GM12801 (cell line): Measurements from ENCODE around the gene PCYT2.

ENCODE experiments used
- TF ChIP-seq, protein P1 (sequence below): IDR thresholded peaks from one replicate; pipeline ENCODE4 v1.5.1; 2011; ENCODE audit warnings: control low read depth; ENCODE audit not compliant: insufficient read length; ENCODE audit errors: extremely low read depth

Gene PCYT2

DNA sequence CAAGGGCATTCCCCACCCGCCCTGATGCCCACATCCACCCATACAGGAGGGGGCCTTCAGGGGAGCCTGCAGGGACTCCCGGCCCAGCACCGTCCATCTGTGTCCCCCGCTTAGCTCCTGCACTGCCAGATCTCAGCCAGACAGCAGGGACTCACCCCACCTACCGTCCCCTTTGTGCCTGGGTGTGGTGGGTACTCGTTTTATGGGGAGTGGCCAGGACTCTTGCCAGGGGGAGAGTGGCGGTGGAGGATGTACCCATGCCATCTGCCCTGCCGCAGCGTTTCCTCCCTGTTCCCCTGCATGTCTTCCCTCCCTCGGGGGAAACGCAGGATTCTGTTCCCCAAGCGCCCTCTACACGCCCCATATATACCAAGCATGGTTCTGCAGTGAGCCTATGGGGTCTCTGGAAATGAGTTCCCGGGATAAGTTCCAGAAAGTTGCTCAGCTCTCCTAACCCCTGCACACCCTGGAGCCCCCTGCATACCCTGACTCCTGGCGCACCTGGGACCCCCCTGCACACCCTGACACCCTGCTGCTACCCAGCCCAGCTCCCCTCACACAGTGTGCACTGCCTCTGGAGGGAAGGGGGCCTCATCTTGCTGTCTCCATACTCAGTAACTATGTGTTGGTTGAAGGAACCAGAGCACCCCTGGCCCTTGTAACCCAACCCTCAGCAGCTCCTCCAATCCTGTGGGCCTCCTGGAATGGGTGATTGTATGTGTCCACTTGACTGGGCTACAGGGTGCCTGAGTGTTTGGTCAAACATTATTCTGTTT is 20.5 kb upstream of the PCYT2 start:
- TF ChIP-seq, protein P1, sequence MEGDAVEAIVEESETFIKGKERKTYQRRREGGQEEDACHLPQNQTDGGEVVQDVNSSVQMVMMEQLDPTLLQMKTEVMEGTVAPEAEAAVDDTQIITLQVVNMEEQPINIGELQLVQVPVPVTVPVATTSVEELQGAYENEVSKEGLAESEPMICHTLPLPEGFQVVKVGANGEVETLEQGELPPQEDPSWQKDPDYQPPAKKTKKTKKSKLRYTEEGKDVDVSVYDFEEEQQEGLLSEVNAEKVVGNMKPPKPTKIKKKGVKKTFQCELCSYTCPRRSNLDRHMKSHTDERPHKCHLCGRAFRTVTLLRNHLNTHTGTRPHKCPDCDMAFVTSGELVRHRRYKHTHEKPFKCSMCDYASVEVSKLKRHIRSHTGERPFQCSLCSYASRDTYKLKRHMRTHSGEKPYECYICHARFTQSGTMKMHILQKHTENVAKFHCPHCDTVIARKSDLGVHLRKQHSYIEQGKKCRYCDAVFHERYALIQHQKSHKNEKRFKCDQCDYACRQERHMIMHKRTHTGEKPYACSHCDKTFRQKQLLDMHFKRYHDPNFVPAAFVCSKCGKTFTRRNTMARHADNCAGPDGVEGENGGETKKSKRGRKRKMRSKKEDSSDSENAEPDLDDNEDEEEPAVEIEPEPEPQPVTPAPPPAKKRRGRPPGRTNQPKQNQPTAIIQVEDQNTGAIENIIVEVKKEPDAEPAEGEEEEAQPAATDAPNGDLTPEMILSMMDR, result no peak

DNA sequence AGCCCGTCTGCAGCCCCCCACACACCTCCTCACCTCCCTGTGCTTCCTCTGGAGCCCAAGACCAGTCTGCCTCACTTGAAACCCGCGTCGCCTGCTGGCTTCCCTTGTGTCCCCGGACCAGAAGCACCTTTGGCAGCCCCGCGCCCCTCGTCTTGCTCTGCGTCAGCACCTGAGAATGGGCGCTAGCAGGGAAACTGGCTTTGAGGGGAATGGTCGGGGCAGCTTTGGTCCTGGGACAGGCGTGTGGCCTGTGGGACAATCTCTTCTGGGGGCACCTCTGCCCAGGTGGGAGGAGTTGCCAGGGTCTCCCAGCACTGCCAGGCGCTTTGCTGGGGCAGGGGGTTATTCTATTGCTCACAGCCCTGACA is 20.0 kb upstream of the PCYT2 start:
- TF ChIP-seq, protein P1, result no peak

DNA sequence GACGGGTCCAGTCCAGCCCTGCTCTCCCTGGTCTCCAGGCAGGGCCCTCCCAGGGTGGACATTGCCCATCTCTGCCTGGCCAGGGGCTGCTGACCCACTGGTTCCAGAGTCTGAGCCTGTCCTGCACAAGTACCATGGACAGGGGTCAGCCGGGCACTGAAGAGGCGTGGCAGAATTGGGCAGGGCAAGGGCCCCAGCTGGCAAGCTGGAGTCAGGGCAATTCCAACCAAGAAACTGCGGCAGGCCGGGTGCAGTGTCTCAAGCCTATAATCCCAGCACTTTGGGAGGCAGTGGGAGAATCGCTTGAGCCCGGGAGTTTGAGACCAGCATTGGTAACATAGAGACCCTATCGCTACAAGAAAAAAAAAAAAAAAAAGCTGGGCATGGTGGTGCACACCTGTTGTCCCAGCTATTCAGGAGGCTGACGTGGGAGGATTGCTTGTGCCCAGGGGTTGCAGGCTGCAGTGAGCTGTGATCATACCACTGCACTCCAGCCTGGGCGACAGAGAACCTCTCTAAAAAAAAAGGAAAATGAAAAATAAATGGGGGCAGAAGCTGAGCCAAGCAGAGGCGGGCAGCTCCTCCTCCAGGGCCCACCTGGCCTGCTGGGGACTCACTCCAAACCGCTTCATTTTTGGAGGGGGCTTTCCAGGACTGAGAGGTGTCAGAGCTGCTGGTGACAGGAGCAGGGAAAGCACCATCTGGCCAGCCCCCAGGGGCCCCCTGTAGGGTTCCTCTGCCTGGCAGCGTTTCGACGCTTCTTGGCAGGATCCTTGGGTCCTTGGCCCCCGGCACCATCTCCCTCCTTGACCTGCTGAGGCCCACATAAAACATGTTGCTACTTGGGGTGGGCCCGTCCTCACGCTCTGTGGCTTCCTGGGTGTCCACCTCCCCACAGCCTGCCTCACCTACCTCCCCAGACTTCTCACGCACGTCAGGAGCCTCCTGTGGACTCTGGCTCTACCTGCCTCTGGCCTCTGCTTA is 19.2 kb upstream of the PCYT2 start:
- TF ChIP-seq, protein P1, result no peak

DNA sequence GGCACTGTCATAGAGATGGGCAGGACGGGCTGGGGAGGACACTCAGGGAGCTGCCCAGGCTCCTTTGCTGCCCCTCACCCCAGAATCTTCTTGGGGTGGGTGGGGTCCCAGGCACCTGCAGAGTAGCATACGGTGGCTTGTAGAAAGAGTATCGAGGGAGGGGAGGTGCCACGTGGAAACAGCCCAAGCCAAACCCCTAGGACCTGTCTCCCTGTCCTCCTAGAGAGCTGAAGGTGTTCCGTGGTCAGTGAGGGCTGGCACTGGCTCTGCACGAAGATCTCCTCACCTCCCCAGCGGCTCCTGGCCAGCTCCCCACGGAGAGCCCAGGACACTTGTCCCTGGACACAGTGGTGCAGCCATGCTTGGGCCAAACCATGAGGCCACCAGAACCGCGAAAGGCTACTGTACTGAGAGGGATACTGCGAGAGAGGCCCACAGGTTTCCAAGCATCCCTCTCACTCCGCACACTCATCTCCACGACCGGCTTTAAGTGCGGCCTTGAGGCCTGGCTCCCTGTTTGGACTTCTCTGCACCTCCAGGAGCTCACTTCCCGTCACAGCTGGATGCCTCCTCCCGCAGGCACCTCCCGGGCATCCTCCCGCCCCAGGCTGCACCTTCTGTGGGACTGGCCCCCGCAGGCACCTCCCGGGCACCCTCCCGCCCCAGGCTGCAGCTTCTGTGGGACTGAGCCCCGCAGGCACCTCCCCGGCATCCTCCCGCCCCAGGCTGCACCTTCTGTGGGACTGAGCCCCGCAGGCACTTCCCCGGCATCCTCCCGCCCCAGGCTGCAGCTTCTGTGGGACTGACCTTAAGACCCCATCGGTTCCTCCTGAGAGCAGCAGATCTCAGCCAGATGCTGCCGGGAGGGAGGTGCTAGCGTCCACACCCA is 18.3 kb upstream of the PCYT2 start:
- TF ChIP-seq, protein P1, result no peak

DNA sequence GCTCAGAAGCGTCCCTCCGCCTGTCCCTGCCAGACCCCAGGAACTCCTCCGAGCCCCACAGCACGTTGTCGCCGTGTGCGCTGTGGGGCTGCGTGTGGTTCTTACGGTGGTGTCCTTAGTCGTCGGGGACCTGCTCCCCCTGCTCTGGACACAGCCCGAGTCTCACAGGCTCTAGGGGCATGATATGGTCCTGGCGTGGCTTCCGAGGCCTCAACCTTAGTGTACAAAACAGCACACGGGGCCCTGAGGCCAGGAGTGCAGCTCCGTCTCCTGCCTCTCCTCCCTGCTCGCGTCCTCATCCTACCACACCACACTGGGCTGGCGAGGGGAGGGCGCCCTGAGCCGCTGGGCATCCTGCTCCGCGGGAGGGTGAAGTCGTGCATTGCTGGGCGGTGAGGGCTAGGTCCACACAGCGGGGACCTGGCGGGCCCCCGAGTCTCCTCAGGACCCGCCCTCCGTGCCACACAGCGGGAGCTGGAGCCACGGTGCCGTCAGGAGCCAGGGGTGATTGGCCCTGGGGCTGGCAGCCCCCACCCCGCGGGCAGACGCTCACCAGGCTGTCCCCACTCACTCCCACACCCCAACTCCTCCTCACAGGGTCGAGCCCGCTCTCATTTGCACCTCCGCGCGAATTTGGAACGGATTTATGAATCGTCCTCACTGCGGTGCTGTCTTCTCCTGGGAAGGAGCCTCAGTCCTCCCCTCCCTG is 17.5 kb upstream of the PCYT2 start:
- TF ChIP-seq, protein P1, result no peak

DNA sequence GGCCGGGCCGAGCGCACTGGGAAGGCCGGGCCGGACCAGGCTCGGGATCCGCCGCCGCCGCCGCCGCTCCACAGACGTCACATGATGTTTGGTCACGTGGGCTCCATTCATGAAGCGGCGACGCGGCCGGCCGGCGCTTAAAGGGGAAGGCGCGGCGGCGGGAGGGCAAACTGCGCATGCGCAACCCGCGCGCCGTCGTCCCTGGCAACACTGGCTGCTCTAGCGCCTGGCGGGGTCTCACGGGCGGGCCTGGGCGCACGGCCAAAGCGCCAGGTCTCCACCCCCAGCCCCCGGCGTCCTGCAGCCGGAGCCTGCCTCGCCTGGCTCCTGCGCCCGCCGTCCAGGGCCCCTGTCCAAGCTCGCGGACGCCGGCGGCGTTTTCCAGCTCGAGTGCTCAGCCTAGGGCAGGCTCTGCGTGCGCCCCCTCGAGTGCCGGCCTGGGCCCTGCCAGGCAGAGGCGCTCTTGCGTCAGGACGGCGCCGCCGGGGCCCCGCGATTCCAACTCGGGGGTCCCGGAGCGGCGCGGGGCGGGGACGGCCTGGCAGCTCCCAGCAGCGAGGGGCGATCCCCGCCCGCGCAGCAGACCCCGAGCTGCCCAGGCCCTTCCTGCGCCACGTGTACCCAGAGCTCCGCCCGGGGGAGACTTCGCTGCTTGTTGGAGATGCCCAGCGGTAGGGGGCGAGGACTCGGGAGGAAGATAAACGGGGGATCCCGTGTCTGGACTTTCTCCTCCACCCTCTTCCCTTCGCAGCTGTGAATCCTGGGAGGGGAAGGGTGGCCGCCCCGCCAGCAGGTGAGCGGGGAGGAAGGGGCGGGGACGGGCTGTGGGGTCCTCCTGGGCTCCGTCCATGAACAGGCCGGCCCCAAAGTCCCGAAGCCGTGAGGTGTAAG is 16.7 kb upstream of the PCYT2 start, which contains the start of gene MAFG:
TSS of gene MAFG (minus strand) at position 83 of the 891 bp plus-strand sequence. CDS start 4,550 bp downstream, outside the sequence.
- TF ChIP-seq, protein P1, result no peak
